HEK293 (cell line): ENCODE data around the gene ALG3.

ENCODE experiments used
- KLF9 ChIP-seq: fragments of 450-650 bp; formaldehyde crosslinking; IDR thresholded peaks from 2 replicates; pipeline ENCODE4 v1.5.1; 2016; ENCODE audit warnings: missing biosample characterization, missing genetic modification characterization, low read depth
- TRIM28 ChIP-seq: IDR thresholded peaks from 2 replicates; pipeline ENCODE4 v1.6.1; 2011; ENCODE audit warnings: low read length, control low read depth, borderline replicate concordance
- ZNF292 ChIP-seq: fragments of 450-650 bp; formaldehyde crosslinking; IDR thresholded peaks from 2 replicates; pipeline ENCODE4 v1.5.1; 2016; ENCODE audit warnings: low read depth, missing biosample characterization, missing genetic modification characterization, borderline replicate concordance
- ZNF341 ChIP-seq: fragments of 450-650 bp; formaldehyde crosslinking; IDR thresholded peaks from 2 replicates; pipeline ENCODE4; 2016; ENCODE audit warnings: low read depth, missing biosample characterization, missing genetic modification characterization
- ZNF423 ChIP-seq: fragments of 450-650 bp; formaldehyde crosslinking; IDR thresholded peaks from 2 replicates; pipeline ENCODE4 v1.5.1; 2016; ENCODE audit warnings: missing biosample characterization, missing genetic modification characterization
- ZNF792 ChIP-seq: fragments of 450-650 bp; formaldehyde crosslinking; IDR thresholded peaks from 2 replicates; pipeline ENCODE4 v1.5.1; 2016; ENCODE audit warnings: missing biosample characterization, missing genetic modification characterization
- TF ChIP-seq, protein P1 (sequence below): fragments of 450-650 bp; formaldehyde crosslinking; IDR thresholded peaks from 2 replicates; pipeline ENCODE4 v1.5.1; 2016; ENCODE audit warnings: missing biosample characterization, missing genetic modification characterization
- TF ChIP-seq, protein P2 (sequence below): fragments of 450-650 bp; formaldehyde crosslinking; IDR thresholded peaks from 2 replicates; pipeline ENCODE4 v1.5.1; 2016; ENCODE audit warnings: missing biosample characterization, missing genetic modification characterization
- TF ChIP-seq, protein P3 (sequence below): fragments of 450-650 bp; formaldehyde crosslinking; IDR thresholded peaks from 2 replicates; pipeline ENCODE4 v1.5.1; 2016; ENCODE audit warnings: missing biosample characterization, missing genetic modification characterization
- TF ChIP-seq, protein P4 (sequence below): fragments of 450-650 bp; formaldehyde crosslinking; IDR thresholded peaks from 2 replicates; pipeline ENCODE4 v1.5.1; 2016; ENCODE audit warnings: missing biosample characterization, missing genetic modification characterization

DNA sequence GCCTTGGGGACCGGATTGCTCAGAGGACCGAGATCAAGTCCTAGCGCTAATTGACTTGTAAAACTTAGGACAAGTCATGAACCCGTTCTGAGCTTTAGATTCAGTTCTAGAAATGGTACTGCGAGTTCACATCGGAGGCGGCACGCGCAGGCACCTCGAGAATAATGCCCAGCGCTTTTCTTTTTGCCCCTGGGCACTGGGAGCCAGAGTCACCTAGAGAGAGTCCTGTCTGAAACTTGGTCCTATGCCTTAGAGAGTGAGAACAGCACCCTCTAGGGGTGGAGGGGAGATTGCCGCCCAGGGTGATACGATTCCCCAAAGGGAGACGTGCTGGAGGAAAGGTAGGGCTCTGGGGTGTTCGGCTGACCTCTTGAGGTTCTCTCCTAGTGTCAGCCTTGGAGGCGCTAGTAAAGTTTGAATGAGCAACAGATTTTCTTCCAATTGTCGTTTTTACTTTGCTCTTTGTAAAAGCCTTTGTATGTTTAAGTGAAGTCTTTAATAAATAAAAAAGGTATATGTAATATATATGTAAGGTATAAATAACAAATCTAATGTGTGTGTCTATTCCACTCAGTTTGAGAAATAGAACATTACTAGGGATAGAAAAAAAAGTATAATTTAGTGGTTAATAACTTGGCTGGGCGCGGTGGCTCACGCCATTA lies 1.5 kb upstream of the ALG3 start:
- TF ChIP-seq, protein P1, sequence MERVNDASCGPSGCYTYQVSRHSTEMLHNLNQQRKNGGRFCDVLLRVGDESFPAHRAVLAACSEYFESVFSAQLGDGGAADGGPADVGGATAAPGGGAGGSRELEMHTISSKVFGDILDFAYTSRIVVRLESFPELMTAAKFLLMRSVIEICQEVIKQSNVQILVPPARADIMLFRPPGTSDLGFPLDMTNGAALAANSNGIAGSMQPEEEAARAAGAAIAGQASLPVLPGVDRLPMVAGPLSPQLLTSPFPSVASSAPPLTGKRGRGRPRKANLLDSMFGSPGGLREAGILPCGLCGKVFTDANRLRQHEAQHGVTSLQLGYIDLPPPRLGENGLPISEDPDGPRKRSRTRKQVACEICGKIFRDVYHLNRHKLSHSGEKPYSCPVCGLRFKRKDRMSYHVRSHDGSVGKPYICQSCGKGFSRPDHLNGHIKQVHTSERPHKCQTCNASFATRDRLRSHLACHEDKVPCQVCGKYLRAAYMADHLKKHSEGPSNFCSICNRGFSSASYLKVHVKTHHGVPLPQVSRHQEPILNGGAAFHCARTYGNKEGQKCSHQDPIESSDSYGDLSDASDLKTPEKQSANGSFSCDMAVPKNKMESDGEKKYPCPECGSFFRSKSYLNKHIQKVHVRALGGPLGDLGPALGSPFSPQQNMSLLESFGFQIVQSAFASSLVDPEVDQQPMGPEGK (tag by site-specific recombination) = no peak
- TF ChIP-seq ZNF792 (tag by site-specific recombination) (no peak), ZNF341 (tag by site-specific recombination) (no peak), KLF9 (tag by site-specific recombination) (no peak), TRIM28 (no peak), ZNF292 (tag by site-specific recombination) (no peak), ZNF423 (0 out of 2 replicates have a peak, but pooled peaks have one; percentile 16)
- TF ChIP-seq, protein P2, sequence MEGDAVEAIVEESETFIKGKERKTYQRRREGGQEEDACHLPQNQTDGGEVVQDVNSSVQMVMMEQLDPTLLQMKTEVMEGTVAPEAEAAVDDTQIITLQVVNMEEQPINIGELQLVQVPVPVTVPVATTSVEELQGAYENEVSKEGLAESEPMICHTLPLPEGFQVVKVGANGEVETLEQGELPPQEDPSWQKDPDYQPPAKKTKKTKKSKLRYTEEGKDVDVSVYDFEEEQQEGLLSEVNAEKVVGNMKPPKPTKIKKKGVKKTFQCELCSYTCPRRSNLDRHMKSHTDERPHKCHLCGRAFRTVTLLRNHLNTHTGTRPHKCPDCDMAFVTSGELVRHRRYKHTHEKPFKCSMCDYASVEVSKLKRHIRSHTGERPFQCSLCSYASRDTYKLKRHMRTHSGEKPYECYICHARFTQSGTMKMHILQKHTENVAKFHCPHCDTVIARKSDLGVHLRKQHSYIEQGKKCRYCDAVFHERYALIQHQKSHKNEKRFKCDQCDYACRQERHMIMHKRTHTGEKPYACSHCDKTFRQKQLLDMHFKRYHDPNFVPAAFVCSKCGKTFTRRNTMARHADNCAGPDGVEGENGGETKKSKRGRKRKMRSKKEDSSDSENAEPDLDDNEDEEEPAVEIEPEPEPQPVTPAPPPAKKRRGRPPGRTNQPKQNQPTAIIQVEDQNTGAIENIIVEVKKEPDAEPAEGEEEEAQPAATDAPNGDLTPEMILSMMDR (tag by site-specific recombination) = peak; percentile 73
- TF ChIP-seq, protein P3, sequence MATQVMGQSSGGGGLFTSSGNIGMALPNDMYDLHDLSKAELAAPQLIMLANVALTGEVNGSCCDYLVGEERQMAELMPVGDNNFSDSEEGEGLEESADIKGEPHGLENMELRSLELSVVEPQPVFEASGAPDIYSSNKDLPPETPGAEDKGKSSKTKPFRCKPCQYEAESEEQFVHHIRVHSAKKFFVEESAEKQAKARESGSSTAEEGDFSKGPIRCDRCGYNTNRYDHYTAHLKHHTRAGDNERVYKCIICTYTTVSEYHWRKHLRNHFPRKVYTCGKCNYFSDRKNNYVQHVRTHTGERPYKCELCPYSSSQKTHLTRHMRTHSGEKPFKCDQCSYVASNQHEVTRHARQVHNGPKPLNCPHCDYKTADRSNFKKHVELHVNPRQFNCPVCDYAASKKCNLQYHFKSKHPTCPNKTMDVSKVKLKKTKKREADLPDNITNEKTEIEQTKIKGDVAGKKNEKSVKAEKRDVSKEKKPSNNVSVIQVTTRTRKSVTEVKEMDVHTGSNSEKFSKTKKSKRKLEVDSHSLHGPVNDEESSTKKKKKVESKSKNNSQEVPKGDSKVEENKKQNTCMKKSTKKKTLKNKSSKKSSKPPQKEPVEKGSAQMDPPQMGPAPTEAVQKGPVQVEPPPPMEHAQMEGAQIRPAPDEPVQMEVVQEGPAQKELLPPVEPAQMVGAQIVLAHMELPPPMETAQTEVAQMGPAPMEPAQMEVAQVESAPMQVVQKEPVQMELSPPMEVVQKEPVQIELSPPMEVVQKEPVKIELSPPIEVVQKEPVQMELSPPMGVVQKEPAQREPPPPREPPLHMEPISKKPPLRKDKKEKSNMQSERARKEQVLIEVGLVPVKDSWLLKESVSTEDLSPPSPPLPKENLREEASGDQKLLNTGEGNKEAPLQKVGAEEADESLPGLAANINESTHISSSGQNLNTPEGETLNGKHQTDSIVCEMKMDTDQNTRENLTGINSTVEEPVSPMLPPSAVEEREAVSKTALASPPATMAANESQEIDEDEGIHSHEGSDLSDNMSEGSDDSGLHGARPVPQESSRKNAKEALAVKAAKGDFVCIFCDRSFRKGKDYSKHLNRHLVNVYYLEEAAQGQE (tag by site-specific recombination) = no peak
- TF ChIP-seq, protein P4, sequence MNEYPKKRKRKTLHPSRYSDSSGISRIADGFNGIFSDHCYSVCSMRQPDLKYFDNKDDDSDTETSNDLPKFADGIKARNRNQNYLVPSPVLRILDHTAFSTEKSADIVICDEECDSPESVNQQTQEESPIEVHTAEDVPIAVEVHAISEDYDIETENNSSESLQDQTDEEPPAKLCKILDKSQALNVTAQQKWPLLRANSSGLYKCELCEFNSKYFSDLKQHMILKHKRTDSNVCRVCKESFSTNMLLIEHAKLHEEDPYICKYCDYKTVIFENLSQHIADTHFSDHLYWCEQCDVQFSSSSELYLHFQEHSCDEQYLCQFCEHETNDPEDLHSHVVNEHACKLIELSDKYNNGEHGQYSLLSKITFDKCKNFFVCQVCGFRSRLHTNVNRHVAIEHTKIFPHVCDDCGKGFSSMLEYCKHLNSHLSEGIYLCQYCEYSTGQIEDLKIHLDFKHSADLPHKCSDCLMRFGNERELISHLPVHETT (tag by site-specific recombination) = no peak
